Cardiac fibroblast (primary cell): ENCODE measurements around the gene TAGLN2.

Source experiments
- DNase-seq, 2 donors: peaks; one replicate each; pipeline versions ENCODE4 v3.0.0 to v3.0.0-alpha.2; 2010; ENCODE audit warnings: low read depth in 2 of 2
- H3K4me3 ChIP-seq, 2 donors: replicated peaks in 1 of 2; 1 replicate in 1 of 2; 2 replicates in 1 of 2; pipeline ENCODE4 v1.5.1; 2011; ENCODE audit warnings: low read depth in 2 of 2, low read length in 2 of 2, mild to moderate bottlenecking in 2 of 2, moderate library complexity in 1 of 2
- CTCF ChIP-seq: IDR thresholded peaks from one replicate; pipeline ENCODE4 v1.5.1; 2011; ENCODE audit warnings: low read depth, mild to moderate bottlenecking, low read length, inconsistent platforms

TAGLN2 gene

GRCh38 chr1:159949981-159950381 lies 24.7 kb upstream of the TAGLN2 start:
- no peak for TF ChIP-seq CTCF
- DNase-seq, result no peak
- no peak overlapping the region for H3K4me3 ChIP-seq

- no peak for TF ChIP-seq CTCF
- no peak for DNase-seq
- H3K4me3 ChIP-seq, result no peak overlapping the region
These were observed 23.8 kb upstream of the TAGLN2 start for GRCh38 chr1:159949123-159949522.

DNA sequence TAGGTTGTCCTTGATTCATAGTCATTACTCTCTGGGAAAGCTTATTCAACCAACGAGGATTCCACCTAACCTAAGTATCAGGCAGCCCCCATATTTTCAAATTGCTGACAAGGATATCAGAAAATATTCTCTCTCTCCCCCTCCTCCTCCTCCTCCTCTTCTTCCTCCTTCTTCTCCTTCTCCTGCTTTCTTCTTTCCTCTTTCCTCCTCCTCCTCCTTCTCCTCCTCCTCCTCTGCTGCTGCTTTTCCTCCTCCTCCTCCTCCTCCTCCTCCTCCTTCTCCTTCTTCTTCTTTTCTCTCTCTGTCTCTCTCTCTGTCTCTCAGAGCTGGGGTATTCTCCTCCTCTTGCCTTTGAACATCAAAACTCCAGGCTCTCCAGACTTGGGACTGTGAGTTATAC lies 22.6 kb upstream of the TAGLN2 start:
- no peak for DNase-seq
- no peak overlapping the region for H3K4me3 ChIP-seq
- TF ChIP-seq CTCF, result no peak

GRCh38 chr1:159946242-159947187 lies 21.2 kb upstream of the TAGLN2 start:
- DNase-seq, result no peak
- no peak for TF ChIP-seq CTCF
- peak overlapping the region in 1 of 2 donors; percentile 42 for H3K4me3 ChIP-seq

DNA sequence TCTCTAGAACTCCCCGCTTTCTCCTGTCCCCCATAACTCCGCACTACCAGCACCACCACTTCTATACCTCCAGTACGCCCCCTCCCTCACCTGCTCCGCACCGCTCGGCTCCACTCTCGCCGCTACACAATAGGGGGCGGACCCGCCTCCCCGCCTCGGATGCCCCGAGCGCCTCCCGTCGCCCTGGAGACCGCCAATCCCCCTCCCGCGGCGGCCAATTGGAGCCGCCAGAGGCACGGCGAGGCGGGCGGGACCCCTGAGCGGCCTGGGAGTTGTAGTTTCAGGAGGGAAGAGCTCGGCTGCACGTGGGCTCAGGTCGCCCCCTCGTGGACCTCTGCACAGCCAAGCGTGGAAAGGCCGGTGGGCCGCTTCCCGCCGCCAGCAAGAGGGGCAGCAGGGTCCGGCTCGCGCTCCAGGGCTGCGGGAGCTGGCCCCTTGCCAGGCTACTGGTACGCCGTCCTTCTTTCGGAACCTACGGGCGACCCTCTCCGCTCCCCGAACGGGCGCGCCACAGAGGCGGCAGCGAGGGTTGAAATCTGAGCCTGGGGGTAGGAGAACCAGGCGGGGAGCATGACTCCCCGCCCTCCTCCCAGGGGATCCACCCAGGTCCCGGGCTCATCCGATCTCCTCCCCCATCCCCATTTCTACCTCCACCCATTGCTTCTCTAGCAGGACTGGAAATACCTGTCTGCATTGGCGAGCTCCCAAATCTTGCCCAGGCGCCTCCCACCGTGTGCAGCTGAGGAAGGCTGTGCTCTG lies 20.4 kb upstream of the TAGLN2 start, which contains the start of gene IGSF9:
Gene IGSF9 (minus strand): TSS at position 131 of the 759 bp plus-strand sequence. CDS start 2,159 bp downstream, outside the sequence.
- H3K4me3 ChIP-seq, result peak within 1 kb of the TSS; percentile 20 to 42
- DNase-seq, result peak; percentile 38 to 83
- TF ChIP-seq CTCF, result no peak

DNA sequence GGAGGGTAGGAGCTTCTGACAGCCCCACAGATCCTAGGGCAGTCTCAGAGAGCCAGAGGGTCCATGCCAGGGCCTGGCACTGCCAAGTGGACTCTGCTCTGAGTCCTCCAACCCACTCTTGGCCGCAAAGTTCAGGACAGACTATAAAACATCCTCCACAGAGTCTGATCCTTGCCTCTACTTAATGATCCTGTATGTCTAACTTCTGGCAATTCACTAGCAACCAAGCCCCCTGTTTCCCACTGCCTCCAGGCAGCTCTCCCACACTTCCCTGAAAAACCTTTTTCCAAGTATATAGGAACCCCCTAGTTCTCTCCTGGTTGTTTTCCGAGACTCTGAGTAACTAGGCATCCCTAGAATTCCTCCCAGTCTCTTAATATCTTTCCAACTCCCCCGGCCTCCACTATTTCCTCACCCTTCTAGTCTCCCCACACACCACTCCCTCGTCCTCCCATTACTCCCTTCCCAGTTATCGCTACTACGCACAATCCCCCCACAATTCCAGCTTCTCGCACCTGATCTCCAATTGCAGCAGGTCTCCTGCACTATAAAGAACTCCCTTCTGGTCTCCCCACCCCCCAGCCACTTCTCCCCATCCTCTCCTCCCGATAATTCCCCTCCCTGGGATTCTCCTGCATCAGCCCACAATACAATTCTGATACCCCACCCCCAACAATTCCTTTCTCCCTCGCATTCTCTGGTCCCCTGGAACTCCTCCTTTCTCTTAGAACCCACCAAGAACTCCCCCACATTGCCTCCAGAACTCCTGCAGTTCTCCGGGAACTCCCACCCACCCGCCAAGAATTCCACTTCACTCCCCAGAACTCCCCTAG lies 19.5 kb upstream of the TAGLN2 start:
- peak overlapping the region in 1 of 2 donors; percentile 42 for H3K4me3 ChIP-seq
- no peak for TF ChIP-seq CTCF
- DNase-seq, result no peak
